Measurements from ENCODE around the gene MAML3. TPM values are rescaled to one million over a fixed set of nuclear protein-coding genes. Genes with fewer than 3 reads are reported as not detected.
A peak's percentile ranks its signal among the peaks of the same experiment; 100 is the strongest.

Gene MAML3
- total and polyA plus RNA-seq, 2 experiments from 2014 or later, result 4.1 to 11.2 TPM

DNA sequence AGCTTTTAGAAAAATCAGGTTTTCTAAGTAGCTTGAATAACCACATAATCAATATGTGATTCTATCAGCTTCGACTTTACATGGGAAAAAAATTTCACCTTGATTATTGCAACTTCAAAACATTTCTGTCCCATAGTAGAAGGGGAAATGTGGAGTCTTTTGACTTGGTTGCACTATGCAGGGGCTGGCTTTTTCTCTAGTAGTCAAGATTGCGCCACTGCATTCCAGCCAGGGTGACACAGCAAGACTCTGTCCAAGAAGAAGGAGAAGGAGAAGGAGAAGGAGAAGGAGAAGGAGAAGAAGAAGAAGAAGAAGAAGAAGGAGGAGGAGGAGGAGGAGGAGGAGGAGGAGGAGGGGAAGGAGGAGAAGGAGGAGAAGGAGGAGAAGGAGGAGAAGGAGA lies 84.9 kb downstream of the MAML3 start:
- Histone ChIP-seq H2AFZ (no peak overlapping the region), H3K27ac (no peak overlapping the region), H3K9me2 (replicated peaks; ENCODE audit: insufficient read depth) (no peaks in the 10 kb centered on the region), H3K36me3 (replicated peaks; ENCODE audit: insufficient read depth, low read depth) (no peaks in the 10 kb centered on the region), H3K4me2 (no peak overlapping the region), H3K4me3 (no peak overlapping the region), H4K20me1 (ENCODE audit: insufficient read depth, poor library complexity, severe bottlenecking) (no peaks in the 10 kb centered on the region), H3K27me3 (no peaks in the 10 kb centered on the region), H3K79me2 (peaks cover 52% of the 10 kb centered on the region), H3K9me3 (ENCODE audit: low read depth) (no peaks in the 10 kb centered on the region), H3K4me1 (ENCODE audit: insufficient read depth) (peaks cover 22% of the 10 kb centered on the region)
- DNase-seq (ENCODE audit: low spot score), result no peak
- TF ChIP-seq EZH2 (IDR thresholded peaks at IDR 0.05; ENCODE audit: borderline replicate concordance), result no peak
- WGBS (ENCODE audit: low lambda C conversion rate, missing lambda C conversion rate), result 91% methylated on average over 2 of the region's 2 CpGs

DNA sequence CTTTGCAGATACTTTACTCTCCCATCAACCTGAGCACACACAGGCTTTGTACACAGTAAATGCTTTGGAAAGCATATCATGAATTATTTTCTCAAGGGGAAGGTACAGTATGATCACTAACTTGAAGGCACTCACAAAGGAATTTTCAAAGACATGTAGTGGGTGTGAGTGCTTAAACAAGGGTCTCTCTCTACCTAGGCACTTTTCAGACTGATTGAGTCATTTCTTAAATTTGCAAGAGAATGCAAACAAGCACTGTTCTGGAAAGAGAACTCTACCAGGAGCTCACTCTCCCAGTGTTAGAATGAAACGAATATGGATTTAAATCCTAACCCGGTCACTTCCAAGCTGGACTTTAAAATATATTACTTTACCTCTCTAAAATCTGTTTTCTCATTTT lies 85.7 kb downstream of the MAML3 start:
- H3K4me2 ChIP-seq, result no peak overlapping the region
- no peaks in the 10 kb centered on the region for H3K36me3 ChIP-seq (replicated peaks; ENCODE audit: insufficient read depth, low read depth)
- H3K4me3 ChIP-seq, result no peak overlapping the region
- no peak overlapping the region for H3K27ac ChIP-seq
- H3K79me2 ChIP-seq, result peaks cover 58% of the 10 kb centered on the region
- no peaks in the 10 kb centered on the region for H3K9me2 ChIP-seq (replicated peaks; ENCODE audit: insufficient read depth)
- peaks cover 22% of the 10 kb centered on the region for H3K4me1 ChIP-seq (ENCODE audit: insufficient read depth)
- 80% methylated on average over 2 of the region's 2 CpGs for WGBS (ENCODE audit: low lambda C conversion rate, missing lambda C conversion rate)
- H3K9me3 ChIP-seq (ENCODE audit: low read depth), result no peaks in the 10 kb centered on the region
- no peak for TF ChIP-seq EZH2phosphoT487 (IDR thresholded peaks at IDR 0.05; ENCODE audit: low read depth, severe bottlenecking, unreplicated experiment)
- TF ChIP-seq, protein P1, sequence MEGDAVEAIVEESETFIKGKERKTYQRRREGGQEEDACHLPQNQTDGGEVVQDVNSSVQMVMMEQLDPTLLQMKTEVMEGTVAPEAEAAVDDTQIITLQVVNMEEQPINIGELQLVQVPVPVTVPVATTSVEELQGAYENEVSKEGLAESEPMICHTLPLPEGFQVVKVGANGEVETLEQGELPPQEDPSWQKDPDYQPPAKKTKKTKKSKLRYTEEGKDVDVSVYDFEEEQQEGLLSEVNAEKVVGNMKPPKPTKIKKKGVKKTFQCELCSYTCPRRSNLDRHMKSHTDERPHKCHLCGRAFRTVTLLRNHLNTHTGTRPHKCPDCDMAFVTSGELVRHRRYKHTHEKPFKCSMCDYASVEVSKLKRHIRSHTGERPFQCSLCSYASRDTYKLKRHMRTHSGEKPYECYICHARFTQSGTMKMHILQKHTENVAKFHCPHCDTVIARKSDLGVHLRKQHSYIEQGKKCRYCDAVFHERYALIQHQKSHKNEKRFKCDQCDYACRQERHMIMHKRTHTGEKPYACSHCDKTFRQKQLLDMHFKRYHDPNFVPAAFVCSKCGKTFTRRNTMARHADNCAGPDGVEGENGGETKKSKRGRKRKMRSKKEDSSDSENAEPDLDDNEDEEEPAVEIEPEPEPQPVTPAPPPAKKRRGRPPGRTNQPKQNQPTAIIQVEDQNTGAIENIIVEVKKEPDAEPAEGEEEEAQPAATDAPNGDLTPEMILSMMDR (IDR thresholded peaks at IDR 0.05; ENCODE audit: poor library complexity), result no peak
- no peak for TF ChIP-seq EZH2 (IDR thresholded peaks at IDR 0.05; ENCODE audit: borderline replicate concordance)
- H2AFZ ChIP-seq, result no peak overlapping the region
- no peaks in the 10 kb centered on the region for H3K27me3 ChIP-seq
- H4K20me1 ChIP-seq (ENCODE audit: insufficient read depth, poor library complexity, severe bottlenecking), result no peaks in the 10 kb centered on the region
- no peak for DNase-seq (ENCODE audit: low spot score)

DNA sequence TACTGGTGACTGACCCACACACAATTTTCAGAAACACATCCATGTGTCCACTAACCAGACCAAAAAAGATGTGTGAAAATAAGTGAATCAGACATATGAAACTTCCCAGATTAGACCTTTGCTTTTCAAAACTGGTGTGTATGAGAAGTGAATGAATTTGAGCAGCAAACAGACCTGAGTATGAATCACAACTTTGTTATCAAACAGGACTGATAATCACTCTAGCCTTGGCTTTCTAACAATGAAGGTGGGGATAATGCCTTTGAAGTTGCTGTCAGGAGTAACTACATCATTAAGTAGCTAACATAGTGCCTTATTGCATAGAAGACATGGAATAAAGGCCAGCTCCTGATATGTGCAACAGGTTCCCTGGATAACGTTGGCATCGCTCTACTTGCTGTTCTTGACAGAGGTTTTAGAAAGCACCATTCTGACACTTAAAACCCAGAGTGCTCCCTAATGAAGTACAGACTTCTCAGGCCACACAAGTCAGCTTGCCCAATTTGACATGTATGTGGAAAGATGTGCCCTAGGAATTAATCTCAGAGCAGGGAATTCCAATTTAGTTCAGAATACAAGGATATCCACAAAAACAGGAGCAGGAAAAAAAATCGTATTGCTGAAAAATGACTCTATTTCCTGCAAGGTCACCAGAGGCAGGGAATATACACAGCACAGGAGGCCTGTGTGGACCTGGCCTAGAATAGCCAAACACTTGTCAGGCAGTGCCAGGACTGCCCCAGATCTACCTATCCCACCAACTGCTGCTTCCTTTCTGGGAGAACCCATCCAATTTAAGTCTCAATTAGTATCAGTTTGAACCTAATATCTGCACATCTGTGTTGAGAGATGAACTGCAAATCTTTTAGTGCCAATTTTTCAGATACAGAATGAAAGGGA lies 87.7 kb downstream of the MAML3 start:
- Histone ChIP-seq H3K27me3 (no peaks in the 10 kb centered on the region), H4K20me1 (ENCODE audit: insufficient read depth, poor library complexity, severe bottlenecking) (no peaks in the 10 kb centered on the region), H3K9me2 (replicated peaks; ENCODE audit: insufficient read depth) (no peaks in the 10 kb centered on the region), H3K27ac (peak overlapping the region; percentile 60), H3K4me2 (peak overlapping the region; percentile 44), H3K4me3 (no peak overlapping the region), H3K9me3 (ENCODE audit: low read depth) (no peaks in the 10 kb centered on the region), H3K79me2 (peaks cover 55% of the 10 kb centered on the region), H3K4me1 (ENCODE audit: insufficient read depth) (peaks cover 28% of the 10 kb centered on the region), H3K36me3 (replicated peaks; ENCODE audit: insufficient read depth, low read depth) (no peaks in the 10 kb centered on the region), H2AFZ (no peak overlapping the region)
- TF ChIP-seq EZH2 (IDR thresholded peaks at IDR 0.05; ENCODE audit: borderline replicate concordance), result no peak
- no peak for TF ChIP-seq EZH2phosphoT487 (IDR thresholded peaks at IDR 0.05; ENCODE audit: low read depth, severe bottlenecking, unreplicated experiment)
- TF ChIP-seq, protein P1 (IDR thresholded peaks at IDR 0.05; ENCODE audit: poor library complexity), result no peak
- WGBS (ENCODE audit: low lambda C conversion rate, missing lambda C conversion rate), result 48% methylated on average over 3 of the region's 3 CpGs
- DNase-seq (ENCODE audit: low spot score), result no peak

DNA sequence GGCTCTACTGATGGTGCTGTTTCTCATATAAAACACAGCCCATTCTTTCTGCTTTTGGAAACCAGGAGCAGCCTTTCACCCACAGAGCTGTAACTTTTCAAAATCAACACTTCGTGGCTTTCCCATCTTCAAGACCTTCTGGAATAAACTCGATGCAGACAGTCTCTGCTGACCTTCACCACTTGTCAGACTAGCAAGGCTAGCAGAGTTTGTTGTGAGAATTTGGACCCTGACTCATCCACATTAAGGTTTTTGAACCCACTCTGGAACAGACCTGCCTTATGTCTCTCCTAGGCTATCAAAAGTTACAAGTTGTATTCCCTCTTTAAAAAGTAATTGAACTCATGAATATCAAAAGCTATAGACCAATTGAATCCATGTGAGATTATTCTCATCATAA lies 88.6 kb downstream of the MAML3 start:
- TF ChIP-seq EZH2 (IDR thresholded peaks at IDR 0.05; ENCODE audit: borderline replicate concordance), result no peak
- TF ChIP-seq, protein P1 (IDR thresholded peaks at IDR 0.05; ENCODE audit: poor library complexity), result no peak
- TF ChIP-seq EZH2phosphoT487 (IDR thresholded peaks at IDR 0.05; ENCODE audit: low read depth, severe bottlenecking, unreplicated experiment), result no peak
- Histone ChIP-seq H2AFZ (no peak overlapping the region), H3K9me2 (replicated peaks; ENCODE audit: insufficient read depth) (no peaks in the 10 kb centered on the region), H4K20me1 (ENCODE audit: insufficient read depth, poor library complexity, severe bottlenecking) (no peaks in the 10 kb centered on the region), H3K27me3 (no peaks in the 10 kb centered on the region), H3K4me1 (ENCODE audit: insufficient read depth) (peaks cover 37% of the 10 kb centered on the region), H3K4me3 (no peak overlapping the region), H3K4me2 (peak overlapping the region; percentile 44), H3K9me3 (ENCODE audit: low read depth) (no peaks in the 10 kb centered on the region), H3K79me2 (peaks cover 48% of the 10 kb centered on the region), H3K36me3 (replicated peaks; ENCODE audit: insufficient read depth, low read depth) (no peaks in the 10 kb centered on the region), H3K27ac (peak overlapping the region; percentile 60)
- 43% methylated on average over 2 of the region's 2 CpGs for WGBS (ENCODE audit: low lambda C conversion rate, missing lambda C conversion rate)
- DNase-seq (ENCODE audit: low spot score), result peak; percentile 34

Data from hepatocyte (in vitro differentiated cells).